ENCODE results near the gene CHMP1A.
"Not testable (repeated sequence)": the region's sequence is repeated elsewhere in the genome, so short reads cannot be mapped to it uniquely, and the experiment has no call there.

Gene CHMP1A

DNA sequence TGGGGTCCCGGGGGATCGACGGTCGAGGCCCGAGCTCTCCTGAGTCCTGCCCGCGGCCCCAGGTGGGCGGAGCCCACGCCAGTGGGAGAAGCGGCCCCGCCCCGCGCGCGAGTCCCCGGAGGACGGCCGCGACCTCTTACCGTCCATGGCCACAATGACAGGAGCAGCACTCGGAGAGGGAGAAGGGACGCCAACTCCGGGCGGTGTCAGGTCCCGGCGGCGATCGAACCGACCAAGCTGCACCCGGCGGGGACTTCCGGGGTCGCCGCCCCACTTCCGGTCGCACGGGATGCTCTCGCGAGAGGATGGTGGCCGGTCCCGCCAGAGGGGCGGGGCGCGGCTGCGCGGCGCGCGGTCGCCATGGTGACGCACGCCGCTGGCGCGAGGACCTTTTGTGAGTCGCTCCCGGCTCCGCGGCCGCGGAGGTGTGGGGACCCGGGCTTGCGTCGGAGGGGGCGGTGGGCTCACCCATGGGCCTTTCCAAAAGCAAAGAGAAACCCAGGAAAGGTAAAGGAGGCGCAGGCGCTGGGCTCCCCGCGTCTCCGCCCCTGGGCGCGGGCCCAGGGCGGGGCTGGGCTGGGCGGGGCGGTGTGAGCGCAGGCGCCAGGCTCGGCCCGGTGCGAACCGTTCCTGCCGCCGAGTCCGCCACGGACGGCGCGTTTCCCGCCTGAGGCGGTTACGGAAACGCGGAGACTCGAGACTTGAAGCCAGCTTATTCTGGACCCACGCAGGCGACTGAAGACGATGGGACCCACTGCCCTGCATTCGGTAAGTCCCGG is at the start of gene CHMP1A, which contains the start of gene SPATA33:
Gene CHMP1A, minus strand, starts transcription at position 267 of the 779 bp plus-strand sequence. Its CDS starts 120 bp downstream, at position 147.
Gene SPATA33, plus strand, starts transcription at position 395 of the 779 bp plus-strand sequence. Its CDS starts 76 bp downstream, at position 471.
- peak; percentile 83 to 84 for DNase-seq (ENCODE audit: low read depth in 2 of 2)

DNA sequence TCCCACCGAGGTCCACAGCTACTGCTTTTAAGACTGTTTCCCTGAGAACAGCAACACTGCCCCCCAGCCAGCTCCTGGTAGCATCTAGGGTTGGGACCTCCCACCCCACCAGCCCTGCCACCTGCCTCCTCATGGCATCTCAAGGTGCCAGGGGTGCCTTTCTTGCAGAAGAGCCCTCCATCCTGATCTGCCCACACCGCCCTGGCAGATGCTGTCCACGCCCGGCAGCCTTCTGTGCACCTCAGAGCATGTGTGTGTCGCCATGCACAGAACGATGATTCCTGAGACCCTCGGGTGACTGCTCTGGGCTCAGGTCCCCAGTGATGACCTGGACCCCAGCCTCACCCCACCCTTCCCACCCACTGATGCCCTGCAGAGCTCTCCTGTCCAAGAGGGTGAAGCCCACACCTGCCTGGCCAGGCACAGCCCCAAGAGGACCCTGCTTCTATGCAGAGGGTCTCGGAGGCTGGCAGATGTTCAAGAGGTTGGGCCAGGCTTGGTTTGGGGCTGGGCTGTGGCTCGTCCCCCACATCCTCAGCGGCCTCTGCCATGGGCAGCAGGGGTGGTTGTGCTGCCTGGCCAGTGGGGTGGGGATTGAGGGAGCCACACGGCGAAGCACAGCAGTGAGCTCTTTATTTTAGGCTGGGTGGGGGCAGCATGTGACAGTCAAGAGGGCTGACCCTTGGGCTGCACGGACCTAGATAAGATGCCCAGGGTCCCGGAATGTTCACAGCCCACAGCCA is 49.2 kb upstream of the CHMP1A start:
- no peak for DNase-seq (ENCODE audit: low read depth in 2 of 2)

DNA sequence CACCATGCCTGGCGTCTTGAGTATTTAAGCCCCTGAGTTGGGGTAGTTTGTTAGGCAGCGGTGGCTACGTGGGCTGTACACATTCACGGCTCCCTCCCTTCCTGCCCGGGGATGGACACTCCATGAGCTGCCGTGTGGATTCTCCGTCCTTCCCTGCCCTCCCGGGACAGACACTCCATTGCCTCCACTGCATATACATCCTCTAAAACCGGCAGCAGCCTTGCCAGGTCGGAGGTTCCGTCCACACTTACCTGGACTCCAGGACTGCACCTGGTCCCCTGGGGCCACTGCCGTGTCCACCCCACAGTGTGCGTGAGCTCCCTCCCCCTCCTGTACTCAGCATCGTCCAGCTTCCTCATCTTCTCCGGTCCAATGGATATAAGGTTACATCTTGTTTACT is 47.5 kb upstream of the CHMP1A start:
- no peak for DNase-seq (ENCODE audit: low read depth in 2 of 2)

DNA sequence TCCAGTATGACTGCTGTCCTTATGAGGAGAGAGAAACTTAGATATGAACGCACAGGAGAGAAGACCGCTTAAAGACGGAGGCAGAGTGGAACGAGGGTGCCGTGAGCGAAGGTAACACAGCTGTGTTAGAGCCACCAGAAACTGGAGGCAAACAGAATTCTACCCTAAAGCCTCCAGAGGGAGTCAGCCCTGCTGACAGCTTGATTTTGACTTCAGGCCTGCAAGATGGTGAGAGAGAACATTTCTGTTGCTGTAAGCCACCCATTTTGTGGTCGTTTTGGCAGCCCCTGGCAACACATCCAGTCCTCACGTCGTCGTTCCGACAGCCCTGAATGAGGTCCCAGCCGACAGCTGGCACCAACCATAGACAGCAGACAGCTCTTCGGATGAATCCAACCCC is 46.8 kb upstream of the CHMP1A start:
- DNase-seq (ENCODE audit: low read depth in 2 of 2), result no peak

DNA sequence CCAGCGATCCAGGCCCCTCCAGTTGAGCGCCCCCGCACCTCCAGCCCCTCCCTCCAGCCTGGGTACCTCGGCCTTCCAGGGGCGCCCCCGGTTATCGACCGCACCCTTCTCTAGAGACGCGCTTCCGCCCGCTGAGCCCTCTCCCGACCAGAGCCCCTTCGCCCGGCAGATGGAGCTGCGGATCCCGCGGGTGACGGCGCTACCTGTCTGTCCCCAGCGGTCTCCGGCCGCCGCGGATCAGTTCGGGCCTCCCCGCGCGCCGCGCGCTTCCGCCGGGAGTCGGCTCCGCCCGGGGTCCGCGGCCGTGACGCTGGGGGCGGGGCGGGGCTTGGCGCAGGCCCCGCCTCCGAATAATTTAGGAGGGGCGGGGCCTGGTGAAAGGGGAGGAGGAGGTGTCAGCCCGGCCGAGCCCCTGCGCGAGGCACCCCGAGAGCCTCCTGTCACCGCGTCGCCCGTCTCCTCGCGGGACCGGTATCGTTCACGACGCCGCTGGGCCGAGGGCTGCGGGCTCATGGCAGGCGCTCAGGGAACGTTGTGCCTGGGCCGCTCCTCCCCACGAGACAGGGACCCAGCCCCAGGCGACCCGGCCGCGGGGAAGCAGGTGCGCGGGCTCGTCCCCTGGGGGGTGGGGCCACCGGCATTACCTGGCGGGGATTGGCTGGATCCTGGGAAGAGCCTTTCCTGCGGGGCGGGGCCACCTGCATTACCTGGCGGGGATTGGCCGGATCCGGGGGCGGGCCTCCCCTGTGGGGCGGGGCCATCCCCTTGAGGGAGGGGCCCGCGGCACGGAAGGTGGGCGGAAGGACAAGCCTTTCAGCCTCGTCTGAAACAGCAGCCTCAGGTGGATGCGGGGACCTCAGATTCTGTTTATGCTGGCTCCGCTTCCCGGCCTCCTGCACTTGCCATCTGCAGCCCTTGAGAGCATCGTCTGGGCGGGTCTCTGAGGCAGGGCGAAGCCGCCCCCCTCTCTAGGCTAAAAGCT is 44.2 kb upstream of the CHMP1A start, which contains the start of gene SPATA2L:
Gene SPATA2L, minus strand, starts transcription at position 281 of the 982 bp plus-strand sequence. CDS start 473 bp downstream, outside the sequence.
- DNase-seq (ENCODE audit: low read depth in 2 of 2), result peak; percentile 95 to 99

DNA sequence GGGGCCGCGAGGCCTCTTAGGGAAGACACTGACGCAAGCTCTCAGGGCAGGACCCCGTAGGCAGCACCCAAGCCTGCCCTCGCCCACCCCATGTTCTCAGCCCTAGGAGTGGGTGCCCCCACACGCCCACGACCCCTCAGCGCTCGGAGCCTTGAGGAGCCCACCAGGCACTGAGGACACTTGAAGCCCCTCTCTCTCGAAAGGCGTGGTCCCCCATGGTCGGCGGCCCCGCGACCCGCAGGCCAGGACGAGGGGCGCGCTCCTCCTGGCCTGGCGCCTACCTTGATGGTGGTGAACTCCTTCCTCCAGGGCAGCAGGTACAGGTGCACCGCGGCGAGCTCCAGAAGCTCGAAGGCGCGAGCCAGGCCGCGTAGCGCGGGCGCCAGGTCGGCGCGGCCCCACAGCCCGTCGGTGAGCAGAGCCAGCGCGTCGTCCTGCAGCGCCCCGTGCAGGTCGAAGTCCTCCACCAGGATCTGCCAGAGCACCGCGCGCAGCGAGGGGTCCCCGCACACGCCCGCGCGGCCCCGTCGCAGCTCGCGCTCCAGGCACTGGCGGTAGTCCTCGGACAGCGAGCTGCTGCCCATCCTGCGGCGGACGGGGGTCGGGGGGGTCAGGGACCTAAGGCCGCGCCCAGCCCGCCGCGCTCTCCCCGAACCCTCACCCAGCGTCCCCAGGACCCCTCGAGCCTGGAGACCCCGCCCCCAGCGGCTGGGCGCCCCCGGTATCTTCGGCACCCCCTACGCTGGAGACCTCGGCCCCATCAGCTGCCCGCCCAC is 43.3 kb upstream of the CHMP1A start:
- DNase-seq (ENCODE audit: low read depth in 2 of 2), result no peak

DNA sequence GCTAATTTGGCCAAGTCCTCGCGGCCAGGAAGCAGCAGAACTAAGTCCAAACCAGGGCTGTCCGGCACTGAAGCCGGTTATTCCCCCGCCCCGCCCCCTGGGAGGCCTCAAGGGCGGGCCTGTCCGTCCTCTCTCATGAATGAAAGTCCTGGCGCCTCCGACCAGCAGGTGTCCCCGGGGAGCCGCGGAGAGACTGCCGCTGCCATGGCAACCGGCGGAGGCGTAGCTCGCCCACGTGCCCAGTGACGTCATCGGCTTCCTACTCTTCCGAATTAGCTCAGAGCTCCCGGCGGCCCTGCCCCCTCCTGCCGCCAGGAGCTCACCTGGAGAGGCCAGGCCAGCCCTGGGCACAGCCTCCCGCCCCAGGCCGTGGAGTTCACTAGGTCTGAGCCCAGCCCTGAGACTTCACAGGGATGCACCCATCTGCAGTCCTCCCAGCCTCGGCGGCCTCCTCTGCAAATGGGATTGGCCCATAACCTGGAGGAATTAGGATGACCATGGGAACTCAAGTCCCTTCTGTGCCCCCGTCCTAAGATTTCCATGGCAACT is 42.7 kb upstream of the CHMP1A start:
- peak; percentile 89 to 96 for DNase-seq (ENCODE audit: low read depth in 2 of 2)

DNA sequence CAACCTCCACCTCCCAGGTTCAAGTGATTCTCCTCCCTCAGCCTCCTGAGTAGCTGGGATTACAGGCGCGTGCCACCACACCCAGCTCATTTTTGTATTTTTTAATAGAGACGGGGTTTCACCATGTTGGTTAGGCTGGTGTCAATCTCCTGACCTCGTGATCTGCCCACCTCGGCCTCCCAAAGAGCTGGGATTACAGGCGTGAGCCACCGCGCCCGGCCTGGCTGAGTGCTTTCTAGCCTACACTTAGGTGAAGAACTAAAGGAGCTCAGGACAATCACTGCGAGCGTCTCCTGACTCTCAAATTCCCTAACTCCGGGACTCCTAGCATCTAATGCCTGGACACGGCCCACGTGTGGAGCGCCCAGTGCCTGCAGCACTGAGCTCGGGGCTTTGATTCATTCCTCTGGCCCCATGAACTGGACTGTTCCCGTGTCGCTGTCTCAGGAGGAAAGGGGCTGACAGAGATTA is 42.2 kb upstream of the CHMP1A start:
- DNase-seq (ENCODE audit: low read depth in 2 of 2), result not testable (repeated sequence)

DNA sequence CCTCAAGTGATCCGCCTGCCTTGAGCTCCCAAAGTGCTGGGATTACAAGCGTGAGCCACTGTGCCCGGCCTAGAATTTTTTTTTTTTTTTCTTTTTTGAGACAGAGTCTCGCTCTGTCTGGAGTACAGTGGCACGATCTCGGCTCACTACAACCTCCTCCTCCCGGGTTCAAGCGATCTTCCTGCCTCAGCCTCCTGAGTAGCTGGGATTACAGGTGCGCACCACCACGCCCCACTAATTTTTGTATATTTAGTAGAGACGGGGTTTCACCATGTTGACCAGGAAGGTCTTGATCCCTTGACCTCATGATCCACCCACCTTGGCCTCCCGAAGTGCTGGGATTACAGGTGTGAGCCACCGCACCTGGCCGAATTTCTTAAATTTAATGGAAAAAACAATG is 41.2 kb upstream of the CHMP1A start:
- not testable (repeated sequence) for DNase-seq (ENCODE audit: low read depth in 2 of 2)

DNA sequence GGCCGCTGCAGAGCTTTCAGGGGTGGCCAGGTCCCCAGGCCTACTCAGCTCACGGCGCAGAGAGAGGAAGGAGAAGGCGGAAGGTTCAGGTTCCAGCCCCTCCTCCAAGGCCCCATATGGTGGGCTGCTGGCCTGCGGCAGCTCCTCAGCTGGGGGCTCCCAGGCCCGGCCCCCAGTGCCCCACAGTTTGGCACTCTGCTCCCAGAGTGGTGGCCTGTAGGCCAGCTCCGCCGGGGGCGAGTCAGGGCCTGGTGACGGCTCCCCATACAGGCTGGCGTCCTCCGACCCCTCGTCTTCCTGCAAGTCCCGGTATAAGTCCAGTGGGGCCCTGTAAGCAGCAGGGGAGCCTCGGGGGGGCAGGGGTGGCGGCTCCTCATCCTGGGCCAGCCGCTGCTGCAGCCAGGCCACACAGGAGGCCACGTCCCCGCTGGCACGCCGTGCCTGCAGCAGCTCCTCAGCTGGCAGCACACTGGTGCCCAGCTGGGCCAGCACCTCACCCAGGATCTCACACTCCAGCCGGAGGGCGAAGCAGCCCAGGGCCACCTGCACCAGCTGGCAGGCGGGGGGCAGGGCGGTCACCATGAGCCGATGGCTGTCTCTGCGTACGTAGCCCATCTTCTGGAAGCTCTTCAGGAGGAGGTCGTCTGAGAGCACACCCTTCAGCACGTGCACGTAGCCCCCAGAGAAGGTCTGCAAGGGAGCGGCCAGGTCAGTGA is 40.3 kb upstream of the CHMP1A start:
- no peak for DNase-seq (ENCODE audit: low read depth in 2 of 2)

DNA sequence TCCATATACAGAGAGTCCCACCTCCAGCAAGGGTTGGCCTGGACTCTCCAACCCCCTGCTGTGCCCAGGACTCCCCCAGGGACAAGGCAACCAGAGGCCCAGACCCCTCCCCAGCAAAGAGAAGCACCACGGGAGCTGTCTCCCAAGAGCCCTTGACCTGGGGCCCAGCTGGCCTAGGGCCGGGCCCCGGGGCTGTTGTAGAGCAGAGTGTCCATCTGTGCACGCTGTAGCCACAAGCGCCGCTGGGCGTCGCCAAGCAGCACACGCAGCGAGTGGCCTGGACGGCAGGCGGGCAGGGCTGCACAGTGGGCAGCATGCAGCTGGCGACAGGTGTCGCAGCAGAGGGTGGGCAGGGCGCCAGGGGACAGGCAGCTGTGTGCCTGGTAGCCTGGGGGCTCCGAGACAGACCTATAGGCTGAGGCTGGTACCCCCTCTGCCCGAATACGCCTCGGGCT is 39.7 kb upstream of the CHMP1A start:
- no peak for DNase-seq (ENCODE audit: low read depth in 2 of 2)

DNA sequence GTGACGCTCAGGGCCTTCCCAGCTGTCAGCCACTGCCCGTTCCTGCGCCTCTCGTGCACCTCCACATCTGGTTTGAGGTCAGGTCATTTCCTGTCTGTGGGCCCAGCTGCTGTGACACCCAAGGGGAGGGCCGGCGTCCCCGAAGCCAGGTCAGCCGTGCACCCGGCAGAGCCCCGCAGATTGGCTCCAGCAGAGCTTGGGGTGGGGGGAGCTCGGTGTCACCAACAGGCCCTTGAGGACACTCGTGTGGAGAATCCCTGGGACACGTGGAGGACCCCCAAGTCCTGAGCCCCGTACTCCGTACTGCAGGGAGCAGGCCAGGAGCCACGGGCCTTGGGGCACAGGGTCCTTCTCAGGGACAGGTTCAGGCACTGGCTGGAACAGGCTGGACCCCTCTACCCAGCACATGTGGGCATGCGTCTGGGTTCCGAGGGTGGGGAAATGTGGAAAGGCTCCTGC is 39.2 kb upstream of the CHMP1A start:
- no peak for DNase-seq (ENCODE audit: low read depth in 2 of 2)

DNA sequence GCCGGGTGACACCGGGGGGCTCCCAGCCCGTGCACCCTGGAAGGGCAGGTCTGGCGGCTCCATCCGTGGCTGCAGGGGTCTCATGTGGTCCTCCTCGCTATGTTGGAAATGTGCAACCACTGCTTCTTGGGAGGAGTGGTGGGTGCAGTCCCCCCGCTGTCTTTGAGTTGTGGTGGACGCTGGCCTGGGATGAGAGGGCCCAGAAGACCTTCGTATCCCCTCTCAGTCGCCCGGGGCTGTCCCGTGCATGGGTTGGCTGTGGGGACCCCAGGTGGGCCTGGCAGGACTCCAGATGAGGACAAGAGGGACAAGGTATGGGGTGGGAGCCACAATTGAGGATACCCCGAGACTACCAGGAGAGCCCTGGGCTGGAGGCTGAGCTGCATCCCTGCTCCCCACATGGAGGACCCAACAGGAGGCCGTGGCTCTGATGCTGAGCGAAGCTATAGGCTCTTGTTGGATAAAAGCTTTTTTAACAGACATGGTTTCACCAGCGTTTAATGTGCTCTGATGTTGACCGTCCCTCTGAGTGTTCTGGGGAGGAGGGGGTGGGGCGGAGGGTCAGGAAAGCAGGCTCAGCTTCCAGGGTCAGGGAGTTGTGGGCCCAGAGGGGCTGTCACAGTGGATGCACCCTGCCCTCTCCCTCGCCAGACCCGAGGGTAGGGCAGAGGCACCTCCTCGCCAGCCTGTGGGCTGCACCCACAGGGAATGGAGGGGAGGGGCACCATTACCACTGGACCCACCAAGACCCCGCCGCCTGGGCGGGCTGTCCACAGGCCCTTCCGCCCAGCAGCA is 38.6 kb upstream of the CHMP1A start:
- DNase-seq (ENCODE audit: low read depth in 2 of 2), result no peak

DNA sequence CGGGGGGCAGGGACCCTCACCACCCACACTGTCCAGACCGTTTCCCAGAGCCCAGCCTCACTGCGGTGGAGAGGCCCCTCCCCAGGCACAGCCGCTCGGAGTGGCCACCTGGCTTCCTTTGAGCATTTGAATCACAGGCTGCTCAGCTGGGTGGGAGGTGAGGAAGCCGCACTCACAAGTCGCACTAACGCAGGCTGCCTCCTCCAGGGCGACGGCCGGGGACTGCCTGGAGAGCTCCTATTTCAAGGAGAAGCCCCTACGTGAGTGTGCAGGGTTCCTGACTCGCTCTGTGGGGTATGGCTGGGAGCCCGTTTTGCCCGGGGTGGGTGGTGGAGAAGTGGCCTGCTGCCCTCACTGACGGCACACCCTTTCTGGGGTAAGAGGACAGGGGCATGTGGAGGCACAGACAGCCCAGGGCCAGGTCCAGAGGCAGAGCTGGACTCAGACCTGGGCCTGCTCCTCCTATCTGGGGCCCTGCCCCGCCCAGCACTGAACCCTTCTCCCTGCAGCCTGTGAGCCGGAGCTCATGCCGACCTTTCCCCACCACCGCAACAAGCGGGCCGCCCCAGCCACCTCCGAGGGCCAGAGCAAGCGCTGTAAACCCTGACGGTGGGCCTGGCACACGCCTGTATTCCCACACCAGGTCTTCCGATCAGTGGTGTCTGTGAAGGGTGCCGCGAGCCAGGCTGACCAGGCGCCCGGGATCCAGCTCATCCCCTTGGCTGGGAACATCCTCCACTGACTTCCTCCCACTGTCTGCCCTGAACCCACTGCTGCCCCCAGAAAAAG is 37.8 kb upstream of the CHMP1A start:
- no peak for DNase-seq (ENCODE audit: low read depth in 2 of 2)

DNA sequence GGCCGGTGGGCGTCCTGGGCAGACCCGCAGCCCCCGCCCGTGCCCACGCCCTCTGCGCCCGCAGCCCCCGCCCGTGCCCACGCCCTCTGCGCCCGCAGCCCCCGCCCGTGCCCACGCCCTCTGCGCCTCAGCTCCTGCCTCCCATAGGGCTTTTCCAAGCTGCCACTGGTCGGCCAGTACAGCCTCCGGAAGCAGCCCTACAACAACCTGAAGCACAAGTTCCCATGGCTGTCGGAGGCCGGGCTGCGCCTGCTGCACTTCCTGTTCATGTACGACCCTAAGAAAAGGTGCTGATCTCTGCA is 37.2 kb upstream of the CHMP1A start:
- not testable (repeated sequence) for DNase-seq (ENCODE audit: low read depth in 2 of 2)

DNA sequence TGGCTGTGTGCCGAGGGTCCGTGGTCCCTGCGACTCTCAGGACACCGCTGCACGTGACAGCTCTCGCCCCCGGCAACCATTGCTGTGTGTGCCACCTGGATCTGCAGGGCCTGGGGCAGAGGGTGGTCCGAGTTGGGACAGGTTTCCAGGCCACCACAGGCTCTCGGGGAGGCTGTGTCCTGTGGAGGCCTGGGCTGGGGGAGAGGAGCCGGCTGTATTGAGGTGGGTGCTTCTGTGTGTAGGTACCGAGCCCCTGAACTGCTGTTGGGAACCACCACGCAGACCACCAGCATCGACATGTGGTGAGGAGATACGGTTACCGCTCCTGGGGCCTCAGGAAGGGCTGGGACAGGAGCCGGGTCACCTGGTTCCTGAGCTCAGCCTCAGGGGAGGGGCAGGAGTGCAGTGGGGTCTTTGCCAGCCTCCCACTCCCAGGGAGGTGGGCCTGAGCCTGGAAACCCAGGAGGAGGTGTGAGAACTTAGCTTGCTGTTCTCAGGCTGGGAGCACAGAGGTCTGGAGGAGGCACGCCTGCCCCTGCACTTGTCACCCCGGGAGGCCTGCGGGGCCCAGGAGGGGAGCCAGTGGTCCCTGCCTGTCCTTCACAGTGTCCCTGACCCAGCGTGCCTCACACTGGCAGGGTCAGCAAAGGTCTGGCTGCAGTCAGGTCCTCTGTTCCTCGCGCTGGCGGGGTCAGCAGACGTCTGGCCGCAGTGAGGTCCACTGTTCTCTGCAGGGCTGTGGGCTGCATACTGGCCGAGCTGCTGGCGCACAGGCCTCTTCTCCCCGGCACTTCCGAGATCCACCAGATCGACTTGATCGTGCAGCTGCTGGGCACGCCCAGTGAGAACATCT is 36.6 kb upstream of the CHMP1A start:
- DNase-seq (ENCODE audit: low read depth in 2 of 2), result no peak

DNA sequence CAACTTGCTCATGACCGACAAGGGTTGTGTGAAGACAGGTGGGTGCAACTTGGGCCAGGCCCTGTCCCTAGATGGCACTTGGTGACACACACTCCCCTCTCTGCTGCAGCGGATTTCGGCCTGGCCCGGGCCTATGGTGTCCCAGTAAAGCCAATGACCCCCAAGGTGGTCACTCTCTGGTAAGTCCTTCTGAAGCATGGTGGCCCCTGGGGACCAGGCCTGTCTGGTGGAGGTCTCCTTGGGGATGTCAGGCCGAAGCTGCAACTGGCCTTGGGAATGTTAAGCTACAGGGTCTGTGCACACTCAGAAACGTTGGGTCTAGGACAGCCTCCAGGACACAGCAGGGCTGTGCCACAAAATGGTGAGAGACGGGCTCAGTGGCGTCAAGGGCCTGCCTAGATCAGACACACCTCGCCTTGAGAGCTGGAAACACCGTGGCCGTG is 35.8 kb upstream of the CHMP1A start:
- DNase-seq (ENCODE audit: low read depth in 2 of 2), result no peak
